CD14-positive monocyte (primary cell): ENCODE data around the gene BSPRY. TPM values are rescaled to one million over a fixed set of nuclear protein-coding genes. Genes with fewer than 3 reads are reported as not detected.
"Not testable (repeated sequence)": the region's sequence is repeated elsewhere in the genome, so short reads cannot be mapped to it uniquely, and the experiment has no call there.

Source experiments
- DNase-seq, 3 donors: peaks; one replicate each; pipeline ENCODE4 v3.0.0-alpha.2; 2011 to 2022
- H2AFZ ChIP-seq: 2 replicates; pipeline ENCODE4 v1.6.0; 2012; ENCODE audit warnings: mild to moderate bottlenecking, low read depth, low read length, inconsistent platforms; ENCODE audit not compliant: insufficient read depth, poor library complexity, severe bottlenecking
- H3K27ac ChIP-seq, 2 donors: 1 replicate in 1 of 2; 2 replicates in 1 of 2; pipeline ENCODE4 v1.5.1; 2012 to 2013; ENCODE audit warnings: low read length in 2 of 2, control low read depth in 1 of 2, inconsistent platforms in 1 of 2, low read depth in 1 of 2, mild to moderate bottlenecking in 1 of 2
- H3K27me3 ChIP-seq, 2 donors: one replicate each; pipeline versions ENCODE4 v1.6.0 to v1.6.1; 2011 to 2013; ENCODE audit warnings: low read length in 2 of 2; ENCODE audit not compliant: control insufficient read depth in 2 of 2, insufficient read depth in 2 of 2
- H3K36me3 ChIP-seq, 2 donors: replicated peaks in 1 of 2; 1 replicate in 1 of 2; 2 replicates in 1 of 2; pipeline versions ENCODE4 v1.5.1 to v1.6.1; 2012 to 2013; ENCODE audit warnings: low read length in 2 of 2, control low read depth in 1 of 2, inconsistent platforms in 1 of 2, mild to moderate bottlenecking in 1 of 2; ENCODE audit not compliant: insufficient read depth in 2 of 2, control insufficient read depth in 1 of 2
- H3K4me1 ChIP-seq, 2 donors: 1 replicate in 1 of 2; 2 replicates in 1 of 2; pipeline versions ENCODE4 v1.5.1 to v1.6.1; 2012 to 2013; ENCODE audit warnings: low read length in 2 of 2, control low read depth in 1 of 2, inconsistent platforms in 1 of 2, mild to moderate bottlenecking in 1 of 2, moderate library complexity in 1 of 2; ENCODE audit not compliant: insufficient read depth in 2 of 2, control insufficient read depth in 1 of 2
- H3K4me2 ChIP-seq: replicated peaks from 2 replicates; pipeline ENCODE3; 2012; ENCODE audit warnings: low read length, moderate library complexity, mild to moderate bottlenecking; ENCODE audit not compliant: poor library complexity, severe bottlenecking; ENCODE audit errors: extremely low read depth
- H3K4me3 ChIP-seq, 3 experiments: fragments of 200-600 bp in 1 of 3; sonication (generic) in 1 of 3; replicated peaks in 1 of 3; 1 replicate in 2 of 3; 2 replicates in 1 of 3; pipeline ENCODE4 v1.5.1; 2011 to 2013; ENCODE audit warnings: low read length in 3 of 3, mild to moderate bottlenecking in 3 of 3, control low read depth in 2 of 3, low read depth in 2 of 3, inconsistent platforms in 1 of 3, moderate library complexity in 1 of 3
- H3K79me2 ChIP-seq: 2 replicates; pipeline ENCODE4 v1.6.0; 2012; ENCODE audit warnings: mild to moderate bottlenecking, control low read depth, inconsistent platforms, low read length, moderate library complexity; ENCODE audit not compliant: insufficient read depth
- H3K9ac ChIP-seq: 2 replicates; pipeline ENCODE4 v1.6.0; 2017; ENCODE audit warnings: low read length, mild to moderate bottlenecking; ENCODE audit not compliant: insufficient read depth, poor library complexity, severe bottlenecking
- H3K9me3 ChIP-seq, 2 donors: replicated peaks in 1 of 2; 1 replicate in 1 of 2; 2 replicates in 1 of 2; pipeline versions ENCODE4 v1.5.1 to v1.6.1; 2012 to 2013; ENCODE audit warnings: low read length in 2 of 2, control low read depth in 1 of 2; ENCODE audit not compliant: control insufficient read depth in 1 of 2, insufficient read depth in 1 of 2
- H4K20me1 ChIP-seq: 2 replicates; pipeline ENCODE4 v1.6.0; 2012; ENCODE audit warnings: mild to moderate bottlenecking, low read length, control low read depth, moderate library complexity; ENCODE audit not compliant: insufficient read depth
- H3K27ac Mint-ChIP-seq, 7 donors: one replicate each; pipeline ENCODE4 v1.8.0; 2020; ENCODE audit warnings: mild to moderate bottlenecking in 7 of 7, mixed read lengths in 7 of 7, moderate library complexity in 6 of 7, inconsistent platforms in 2 of 7
- H3K27me3 Mint-ChIP-seq, 3 donors: one replicate each; pipeline ENCODE4 v1.8.0; 2021 to 2022; ENCODE audit warnings: low read depth in 3 of 3, mild to moderate bottlenecking in 3 of 3, mixed read lengths in 3 of 3, moderate library complexity in 3 of 3, inconsistent platforms in 1 of 3
- H3K36me3 Mint-ChIP-seq, 2 donors: one replicate each; pipeline ENCODE4 v1.8.0; 2020; ENCODE audit warnings: mixed read lengths in 2 of 2, inconsistent platforms in 1 of 2, mild to moderate bottlenecking in 1 of 2
- H3K4me1 Mint-ChIP-seq: one replicate; pipeline ENCODE4 v1.8.0; 2020; ENCODE audit warnings: mild to moderate bottlenecking, mixed read lengths
- H3K4me3 Mint-ChIP-seq, 2 donors: one replicate each; pipeline ENCODE4 v1.8.0; 2020; ENCODE audit warnings: mild to moderate bottlenecking in 2 of 2, mixed read lengths in 2 of 2, moderate library complexity in 1 of 2
- H3K9me3 Mint-ChIP-seq, 7 donors: one replicate each; pipeline ENCODE4 v1.8.0; 2020 to 2022; ENCODE audit warnings: mixed read lengths in 7 of 7, mild to moderate bottlenecking in 6 of 7, moderate library complexity in 6 of 7, inconsistent platforms in 2 of 7
- CTCF ChIP-seq: fragments of 200-600 bp; IDR thresholded peaks from one replicate; pipeline ENCODE4 v1.8.0; 2022; ENCODE audit warnings: antibody characterized with exemption, mild to moderate bottlenecking
- WGBS: methylation state at CpG from one replicate; pipeline ENCODE4 v1.1.5; 2013; ENCODE audit warnings: missing lambda C conversion rate; ENCODE audit not compliant: insufficient coverage; 5-methylcytosine and 5-hydroxymethylcytosine counted together
- intact Hi-C, 2 donors: fragments of 100-400 bp; cut with micrococcal nuclease; formaldehyde crosslinking; loops; one replicate each; pipeline versions ENCODE4 v1.15.0 to v1.15.1; 2023
- polyA plus RNA-seq, 3 donors: library from polyadenylated mRNA; depleted of rRNA in 1 of 3; unstranded in 2 of 3; stranded (reverse) in 1 of 3; fragments of 300-500 nt in 2 of 3; fragments of >200 nt in 1 of 3; fragmentation: Illumina TruSeq in 2 of 3; gene quantifications; 1 replicate in 2 of 3; 2 replicates in 1 of 3; pipeline ENCODE4 v1.2.3, GENCODE V29; 2012 to 2021

Gene BSPRY
- polyA plus RNA-seq, 3 donors: 0.16 TPM; not detected in 2

- peaks cover 0 to under 1% (median 0%) of the 10 kb centered on the region in 3 donors for H3K27me3 Mint-ChIP-seq
- H3K79me2 ChIP-seq: peaks cover 53% of the 10 kb centered on the region
- peak within 1 kb of the TSS; percentile 79 to 93 (median 87) for H3K27ac Mint-ChIP-seq
- H3K4me1 Mint-ChIP-seq: peaks cover 63% of the 10 kb centered on the region
- H4K20me1 ChIP-seq: peaks cover 7% of the 10 kb centered on the region
- under 1% methylated on average over 45 of the region's 50 CpGs for WGBS
- H3K27ac ChIP-seq: peak within 1 kb of the TSS; percentile 36 to 77
- no peaks in the 10 kb centered on the region for H3K9me3 Mint-ChIP-seq
- H3K4me1 ChIP-seq: peaks cover 53 to 63% of the 10 kb centered on the region in 2 donors
- peaks cover 7 to 8% of the 10 kb centered on the region in 2 donors for H3K36me3 Mint-ChIP-seq
- no peaks in the 10 kb centered on the region for H3K27me3 ChIP-seq
- peak within 1 kb of the TSS; percentile 94 for H3K4me2 ChIP-seq
- no peaks in the 10 kb centered on the region for H3K9me3 ChIP-seq
- H2AFZ ChIP-seq: peak within 1 kb of the TSS; percentile 94
- TF ChIP-seq CTCF: peak; percentile 95
- peak; percentile 97 to 99 (median 97) for DNase-seq
- H3K4me3 ChIP-seq: peak within 1 kb of the TSS; percentile 79 to 96 (median 84)
- peak within 1 kb of the TSS; percentile 78 for H3K9ac ChIP-seq
- peak within 1 kb of the TSS; percentile 87 to 93 for H3K4me3 Mint-ChIP-seq
- intact Hi-C loops: loop anchor here in 1 of 2 donors (10.0 kb wide), 1 partner anchor 56 kb away; the partner anchor contains the start of genes BSPRY and WDR31
- peaks cover 0 to 7% of the 10 kb centered on the region in 2 donors for H3K36me3 ChIP-seq
Observed at GRCh38 chr9:113401027-113401792, 51.9 kb downstream of the BSPRY start, which contains the start of gene ALAD. Gene ALAD, minus strand, starts transcription at chr9:113401284. Its CDS starts 7,725 bp downstream, at chr9:113393559.

- Histone ChIP-seq H3K9ac (no peak overlapping the region), H3K36me3 (peaks cover 12 to 15% of the 10 kb centered on the region in 2 donors), H2AFZ (no peak overlapping the region), H3K27me3 (no peaks in the 10 kb centered on the region), H3K4me3 (peak overlapping the region in 1 of 3 experiments; percentile 46), H3K27ac (peak overlapping the region; percentile 68 to 78), H4K20me1 (no peaks in the 10 kb centered on the region), H3K79me2 (peaks cover 44% of the 10 kb centered on the region), H3K9me3 (no peaks in the 10 kb centered on the region), H3K4me1 (peaks cover 57 to 67% of the 10 kb centered on the region in 2 donors), H3K4me2 (peak overlapping the region; percentile 50)
- no peak for TF ChIP-seq CTCF
- Mint-ChIP-seq H3K4me1 (peaks cover 66% of the 10 kb centered on the region), H3K4me3 (peak overlapping the region; percentile 13 to 62), H3K36me3 (peaks cover 12% of the 10 kb centered on the region in 2 donors), H3K27ac (peak overlapping the region; percentile 77 to 94 (median 90)), H3K27me3 (no peaks in the 10 kb centered on the region), H3K9me3 (no peaks in the 10 kb centered on the region)
- intact Hi-C loops: loop anchor here (1.0 to 10.0 kb wide), 2 partner anchors 59 to 255 kb away; partner anchors contain the start of genes BSPRY (in 1 of the 2) and WDR31 (in 1 of the 2)
- no CpG with 5 or more reads among the region's 2 CpGs for WGBS
- peak; percentile 57 to 84 (median 64) for DNase-seq
Observed at GRCh38 chr9:113403646-113404045, 54.3 kb downstream of the BSPRY start.

GRCh38 chr9:113406353-113406752 is 57.0 kb downstream of the BSPRY start:
- H3K9ac ChIP-seq, H3K4me3 ChIP-seq, H3K27ac ChIP-seq, DNase-seq, H3K9me3 Mint-ChIP-seq, H3K9me3 ChIP-seq, H2AFZ ChIP-seq, H3K27me3 Mint-ChIP-seq, H4K20me1 ChIP-seq, H3K27me3 ChIP-seq, H3K4me2 ChIP-seq, H3K4me3 Mint-ChIP-seq: not testable (repeated sequence)
- Histone ChIP-seq H3K36me3 (peaks cover 15 to 18% of the 10 kb centered on the region in 2 donors), H3K4me1 (peaks cover 53 to 60% of the 10 kb centered on the region in 2 donors), H3K79me2 (peaks cover 34% of the 10 kb centered on the region)
- WGBS: 97% methylated on average over 4 of the region's 9 CpGs
- H3K4me1 Mint-ChIP-seq: peaks cover 55% of the 10 kb centered on the region
- intact Hi-C loops: loop anchor here (2.0 to 10.0 kb wide), 2 partner anchors 62 to 132 kb away; partner anchors contain the start of genes BSPRY (in 1 of the 2), CDC26 (in 1 of the 2), PRPF4 (in 1 of the 2) and WDR31 (in 1 of the 2)
- H3K27ac Mint-ChIP-seq: peak overlapping the region in 6 of 7 donors; percentile 20 to 84 (median 44)
- peaks cover 15 to 21% of the 10 kb centered on the region in 2 donors for H3K36me3 Mint-ChIP-seq
